Loucy (cell line): ENCODE data around the gene BID.

ENCODE experiments used
- H2AFZ ChIP-seq: fragments of 200-600 bp; sonication (generic); 2 replicates; pipeline ENCODE4 v1.6.0; 2016; ENCODE audit warnings: antibody characterized with exemption, mild to moderate bottlenecking, low read length, moderate library complexity
- H3F3A ChIP-seq: fragments of 200-600 bp; 2 replicates; pipeline ENCODE4 v1.6.0; 2016; ENCODE audit warnings: antibody characterized with exemption, low read depth, mild to moderate bottlenecking
- H3K27me3 ChIP-seq: fragments of 200-600 bp; sonication (generic); 2 replicates; pipeline ENCODE4 v1.6.1; 2014; ENCODE audit warnings: low read length, mild to moderate bottlenecking; ENCODE audit not compliant: insufficient read depth, poor library complexity, severe bottlenecking
- H3K36me3 ChIP-seq: fragments of 200-600 bp; sonication (generic); 2 replicates; pipeline ENCODE4 v1.6.1; 2016; ENCODE audit warnings: low read length; ENCODE audit not compliant: insufficient read depth
- H3K4me1 ChIP-seq: fragments of 200-600 bp; sonication (generic); 2 replicates; pipeline ENCODE4 v1.5.1; 2014; ENCODE audit warnings: low read length, mild to moderate bottlenecking; ENCODE audit not compliant: insufficient read depth, poor library complexity, severe bottlenecking
- H3K4me2 ChIP-seq: fragments of 200-600 bp; sonication (generic); 2 replicates; pipeline ENCODE4 v1.6.0; 2014; ENCODE audit warnings: antibody characterized with exemption, low read length, low read depth, mild to moderate bottlenecking; ENCODE audit not compliant: poor library complexity, severe bottlenecking
- H3K4me3 ChIP-seq: fragments of 200-600 bp; sonication (generic); 2 replicates; pipeline ENCODE4 v1.5.1; 2014; ENCODE audit warnings: low read length, mild to moderate bottlenecking, mixed read lengths; ENCODE audit not compliant: poor library complexity, severe bottlenecking
- H3K79me2 ChIP-seq: fragments of 200-600 bp; sonication (generic); 2 replicates; pipeline ENCODE4 v1.6.1; 2014; ENCODE audit warnings: low read length; ENCODE audit not compliant: insufficient read depth
- H3K9ac ChIP-seq: fragments of 200-600 bp; sonication (generic); 2 replicates; pipeline ENCODE4 v1.6.0; 2014; ENCODE audit warnings: mild to moderate bottlenecking, low read depth, low read length, moderate library complexity; ENCODE audit not compliant: poor library complexity, severe bottlenecking
- H3K9me2 ChIP-seq: fragments of 200-600 bp; sonication (generic); replicated peaks from 2 replicates; pipeline ENCODE4 v1.6.1; 2016; ENCODE audit warnings: low read depth, low read length, mixed read lengths
- H3K9me3 ChIP-seq: fragments of 200-600 bp; sonication (generic); 2 replicates; pipeline ENCODE4 v1.6.1; 2014; ENCODE audit warnings: mild to moderate bottlenecking, antibody characterized with exemption, low read length, low read depth; ENCODE audit not compliant: insufficient read depth
- H4K20me1 ChIP-seq: fragments of 200-600 bp; sonication (generic); 2 replicates; pipeline ENCODE4 v1.6.0; 2014; ENCODE audit warnings: antibody characterized with exemption, low read length, mild to moderate bottlenecking; ENCODE audit not compliant: insufficient read depth, poor library complexity, severe bottlenecking
- CTCF ChIP-seq: fragments of 200-600 bp; sonication (generic); conservative IDR thresholded peaks from 2 replicates; pipeline ENCODE4 v1.5.1; 2014; ENCODE audit warnings: mild to moderate bottlenecking, antibody characterized with exemption, low read length
- EZH2phosphoT487 ChIP-seq: fragments of 200-600 bp; IDR thresholded peaks from 2 replicates; pipeline ENCODE4 v1.6.1; 2018; ENCODE audit warnings: antibody characterized with exemption, mild to moderate bottlenecking, moderate library complexity, borderline replicate concordance

BID gene

GRCh38 chr22:17796695-17797094, 22.4 kb upstream of the BID start:
- Histone ChIP-seq H2AFZ (no peak overlapping the region), H4K20me1 (no peaks in the 10 kb centered on the region), H3K79me2 (no peaks in the 10 kb centered on the region), H3K4me1 (no peaks in the 10 kb centered on the region), H3K9ac (no peak overlapping the region), H3K9me2 (no peaks in the 10 kb centered on the region), H3K4me2 (no peak overlapping the region), H3F3A (no peaks in the 10 kb centered on the region), H3K4me3 (no peak overlapping the region), H3K36me3 (no peaks in the 10 kb centered on the region), H3K27me3 (no peaks in the 10 kb centered on the region), H3K9me3 (no peaks in the 10 kb centered on the region)
- TF ChIP-seq CTCF (no peak), EZH2phosphoT487 (no peak)

DNA sequence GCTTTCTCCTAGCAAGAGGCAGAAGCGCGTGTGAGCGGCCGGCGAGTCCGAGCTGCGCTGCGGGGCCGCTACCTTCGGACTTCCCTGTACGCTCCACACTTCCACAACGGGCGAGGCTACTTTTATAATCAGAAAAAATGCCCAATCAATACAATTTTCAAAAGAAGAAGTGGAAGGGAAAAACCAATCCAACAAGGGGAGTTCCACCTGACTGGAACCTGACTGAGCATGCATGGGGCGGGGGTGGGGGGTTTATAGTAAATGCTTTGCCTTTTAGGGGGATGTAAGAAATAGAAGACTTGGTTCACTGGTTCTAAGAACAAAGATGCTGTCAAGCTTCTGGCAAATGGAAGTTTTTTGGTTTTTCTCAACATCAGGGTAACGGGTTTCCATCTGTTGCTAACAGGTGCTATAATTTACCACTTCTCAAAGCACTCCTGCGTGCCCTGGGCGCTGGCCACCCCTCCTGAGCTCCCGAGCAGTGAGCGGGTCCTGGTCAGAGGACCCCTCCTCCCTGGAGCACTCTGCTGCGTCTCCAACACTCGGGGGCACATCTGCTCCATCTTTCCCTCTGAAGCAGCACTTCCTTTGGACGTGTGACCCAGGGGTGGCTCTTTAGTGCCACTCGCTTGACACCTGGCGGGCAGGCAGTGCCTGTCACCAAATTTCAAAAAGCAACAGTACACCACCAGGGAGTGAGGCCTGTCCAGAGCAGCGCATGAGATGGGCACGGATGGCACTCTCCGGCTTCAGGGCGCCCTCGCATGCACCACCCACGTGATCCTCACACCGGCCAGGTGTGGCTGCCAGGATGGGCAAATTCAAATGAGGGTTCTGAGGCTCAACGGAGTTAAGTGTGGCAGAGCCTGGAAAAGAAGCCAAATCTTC, 21.6 kb upstream of the BID start:
- TF ChIP-seq EZH2phosphoT487 (no peak), CTCF (no peak)
- Histone ChIP-seq H4K20me1 (no peaks in the 10 kb centered on the region), H3K36me3 (no peaks in the 10 kb centered on the region), H3K79me2 (no peaks in the 10 kb centered on the region), H3F3A (no peaks in the 10 kb centered on the region), H3K4me3 (no peak overlapping the region), H3K9me2 (no peaks in the 10 kb centered on the region), H3K27me3 (no peaks in the 10 kb centered on the region), H3K9ac (no peak overlapping the region), H3K9me3 (no peaks in the 10 kb centered on the region), H2AFZ (no peak overlapping the region), H3K4me2 (no peak overlapping the region), H3K4me1 (no peaks in the 10 kb centered on the region)

GRCh38 chr22:17794726-17795542, 20.7 kb upstream of the BID start:
- no peak overlapping the region for H3K4me3 ChIP-seq
- no peaks in the 10 kb centered on the region for H3K27me3 ChIP-seq
- no peak overlapping the region for H2AFZ ChIP-seq
- no peaks in the 10 kb centered on the region for H3K9me3 ChIP-seq
- no peak for TF ChIP-seq EZH2phosphoT487
- no peak for TF ChIP-seq CTCF
- H3K4me1 ChIP-seq: no peaks in the 10 kb centered on the region
- H3K36me3 ChIP-seq: peaks cover 1% of the 10 kb centered on the region; the same call in 1 of the 2 replicates
- H3K79me2 ChIP-seq: no peaks in the 10 kb centered on the region
- no peaks in the 10 kb centered on the region for H4K20me1 ChIP-seq
- H3K4me2 ChIP-seq: no peak overlapping the region
- H3F3A ChIP-seq: no peaks in the 10 kb centered on the region
- no peaks in the 10 kb centered on the region for H3K9me2 ChIP-seq
- no peak overlapping the region for H3K9ac ChIP-seq
